IMR-90 (cell line): Measurements from ENCODE around the gene SDR39U1. TPM values are rescaled to one million over a fixed set of nuclear protein-coding genes. Genes with fewer than 3 reads are reported as not detected.

ENCODE experiments used
- ATAC-seq: fragments of 200-7000 bp; cut with Tn5 transposase; 2 replicates; pipeline ENCODE4 v1.9.1; 2020; ENCODE audit warnings: low read depth, mild to moderate bottlenecking, moderate library complexity
- BruUV-seq: library from RNA; stranded (reverse); fragments of 400-500 nt; replicated peaks from 2 replicates; lab custom pipeline; 2021; lab: Mats Ljungman, UMichigan
- CTCF ChIA-PET: fragments of 300-600 bp; formaldehyde crosslinking; extraction: SDS; loops from one replicate; lab custom pipeline; 2021; ENCODE audit warnings: antibody characterized with exemption; lab: Yijun Ruan, JAX
- POLR2A ChIA-PET: fragments of 300-600 bp; sonication (Branson Sonifier 250); formaldehyde crosslinking; loops from one replicate; lab custom pipeline; 2022; ENCODE audit warnings: antibody characterized with exemption; ENCODE audit not compliant: unreplicated experiment; lab: Charles Lee
- DNase-seq: peaks from one replicate; pipeline ENCODE4 v3.0.0; 2013
- H2AFZ ChIP-seq: replicated peaks from 2 replicates; pipeline ENCODE3; 2013; ENCODE audit warnings: low read length, mild to moderate bottlenecking; ENCODE audit not compliant: poor library complexity
- H2AK5ac ChIP-seq: 2 replicates; pipeline ENCODE4 v1.6.1; 2013; ENCODE audit warnings: low read depth, low read length, inconsistent platforms
- H2AK9ac ChIP-seq: replicated peaks from 2 replicates; pipeline ENCODE3; 2013; ENCODE audit warnings: mild to moderate bottlenecking, low read depth, low read length, moderate library complexity; ENCODE audit not compliant: poor library complexity
- H2BK120ac ChIP-seq: 2 replicates; pipeline ENCODE4 v1.6.1; 2013; ENCODE audit warnings: low read depth, low read length, inconsistent platforms
- H2BK15ac ChIP-seq: 3 replicates; pipeline ENCODE4 v1.6.1; 2013; ENCODE audit warnings: low read depth, low read length, inconsistent platforms
- H2BK20ac ChIP-seq: 2 replicates; pipeline ENCODE4 v1.6.1; 2013; ENCODE audit warnings: low read depth, mild to moderate bottlenecking, inconsistent platforms, low read length, moderate library complexity
- H2BK5ac ChIP-seq: 2 replicates; pipeline ENCODE4 v1.6.1; 2013; ENCODE audit warnings: mild to moderate bottlenecking, low read depth, low read length, inconsistent platforms; ENCODE audit not compliant: poor library complexity, severe bottlenecking
- H3K14ac ChIP-seq: replicated peaks from 2 replicates; pipeline ENCODE4 v1.6.1; 2013; ENCODE audit warnings: low read depth, low read length, inconsistent platforms
- H3K18ac ChIP-seq: 2 replicates; pipeline ENCODE4 v1.6.1; 2013; ENCODE audit warnings: low read depth, low read length, control low read depth
- H3K23ac ChIP-seq: 2 replicates; pipeline ENCODE4 v1.6.1; 2013; ENCODE audit warnings: low read depth, low read length, inconsistent platforms
- H3K27ac ChIP-seq: 2 replicates; pipeline ENCODE4 v1.5.1; 2013; ENCODE audit warnings: mild to moderate bottlenecking, control low read depth, low read length; ENCODE audit not compliant: insufficient read depth
- H3K27me3 ChIP-seq: 2 replicates; pipeline ENCODE4 v1.6.1; 2013; ENCODE audit warnings: low read length; ENCODE audit not compliant: control insufficient read depth, insufficient read depth
- H3K36me3 ChIP-seq: 2 replicates; pipeline ENCODE4 v1.6.1; 2013; ENCODE audit warnings: low read length, mixed read lengths; ENCODE audit not compliant: control insufficient read depth, insufficient read depth
- H3K4ac ChIP-seq: 2 replicates; pipeline ENCODE4 v1.6.1; 2013; ENCODE audit warnings: low read depth, low read length, inconsistent platforms
- H3K4me1 ChIP-seq: 2 replicates; pipeline ENCODE4 v1.6.1; 2013; ENCODE audit warnings: low read length, mixed read lengths; ENCODE audit not compliant: control insufficient read depth, insufficient read depth
- H3K4me2 ChIP-seq: 2 replicates; pipeline ENCODE4 v1.6.1; 2013; ENCODE audit warnings: low read depth, mild to moderate bottlenecking, control low read depth, low read length, moderate library complexity
- H3K4me3 ChIP-seq: 2 replicates; pipeline ENCODE4 v1.5.1; 2013; ENCODE audit warnings: low read depth, mild to moderate bottlenecking, control low read depth, low read length, moderate library complexity; ENCODE audit not compliant: insufficient read depth
- H3K56ac ChIP-seq: 2 replicates; pipeline ENCODE4 v1.6.1; 2013; ENCODE audit warnings: low read length, inconsistent platforms; ENCODE audit not compliant: insufficient read depth; ENCODE audit errors: extremely low read depth
- H3K79me1 ChIP-seq, 2 experiments: 2 replicates each; pipeline ENCODE4 v1.6.1; 2013; ENCODE audit warnings: low read length in 2 of 2, inconsistent platforms in 1 of 2, low read depth in 1 of 2
- H3K9ac ChIP-seq: 2 replicates; pipeline ENCODE4 v1.6.1; 2013; ENCODE audit warnings: low read depth, low read length, control low read depth
- H3K9me1 ChIP-seq: 2 replicates; pipeline ENCODE4 v1.6.1; 2013; ENCODE audit warnings: low read length, inconsistent platforms; ENCODE audit not compliant: insufficient read depth
- H3K9me3 ChIP-seq: 2 replicates; pipeline ENCODE4 v1.6.1; 2013; ENCODE audit warnings: low read length; ENCODE audit not compliant: control insufficient read depth, insufficient read depth
- H4K20me1 ChIP-seq: 2 replicates; pipeline ENCODE4 v1.6.1; 2013; ENCODE audit warnings: low read length, inconsistent platforms; ENCODE audit not compliant: insufficient read depth
- H4K5ac ChIP-seq: 2 replicates; pipeline ENCODE4 v1.6.1; 2013; ENCODE audit warnings: mild to moderate bottlenecking, low read depth, low read length, control low read depth
- H4K8ac ChIP-seq, 2 experiments: 2 replicates each; pipeline ENCODE4 v1.6.1; 2013; ENCODE audit warnings: low read depth in 2 of 2, low read length in 2 of 2, control low read depth in 1 of 2, inconsistent platforms in 1 of 2
- H4K91ac ChIP-seq: 2 replicates; pipeline ENCODE4 v1.6.1; 2013; ENCODE audit warnings: low read depth, low read length, inconsistent platforms; ENCODE audit not compliant: insufficient read depth
- BHLHE40 ChIP-seq: fragments of 150-350 bp; IDR thresholded peaks from 2 replicates; pipeline ENCODE4 v1.6.1; 2016; ENCODE audit warnings: mild to moderate bottlenecking, low read depth, low read length
- CEBPB ChIP-seq: IDR thresholded peaks from 2 replicates; pipeline ENCODE4 v1.6.1; 2012; ENCODE audit warnings: low read depth, low read length, improper control_type of control experiment
- CHD1 ChIP-seq: IDR thresholded peaks from 2 replicates; pipeline ENCODE4 v1.6.1; 2012; ENCODE audit warnings: low read depth, low read length, improper control_type of control experiment
- ELK1 ChIP-seq: fragments of 150-350 bp; IDR thresholded peaks from 2 replicates; pipeline ENCODE4 v1.6.1; 2016; ENCODE audit warnings: low read depth, mild to moderate bottlenecking, low read length, moderate library complexity, borderline replicate concordance
- FOS ChIP-seq: fragments of 150-350 bp; IDR thresholded peaks from 2 replicates; pipeline ENCODE4 v1.6.1; 2016; ENCODE audit warnings: low read depth, low read length
- MAFK ChIP-seq: IDR thresholded peaks from 2 replicates; pipeline ENCODE4 v1.6.1; 2012; ENCODE audit warnings: low read depth, low read length, improper control_type of control experiment
- MAZ ChIP-seq: IDR thresholded peaks from 2 replicates; pipeline ENCODE4 v1.6.1; 2012; ENCODE audit warnings: low read depth, mild to moderate bottlenecking, low read length, improper control_type of control experiment, moderate library complexity, borderline replicate concordance
- MXI1 ChIP-seq: IDR thresholded peaks from 2 replicates; pipeline ENCODE4 v1.6.1; 2012; ENCODE audit warnings: low read depth, mild to moderate bottlenecking, low read length, moderate library complexity, borderline replicate concordance
- NFE2L2 ChIP-seq: fragments of 150-350 bp; IDR thresholded peaks from 2 replicates; pipeline ENCODE4 v1.6.1; 2016; ENCODE audit warnings: low read depth, mild to moderate bottlenecking, low read length
- POLR2A ChIP-seq: IDR thresholded peaks from 2 replicates; pipeline ENCODE4 v1.6.1; 2012; ENCODE audit warnings: mild to moderate bottlenecking, low read depth, low read length
- RAD21 ChIP-seq: IDR thresholded peaks from 2 replicates; pipeline ENCODE4 v1.6.1; 2012; ENCODE audit warnings: low read length, improper control_type of control experiment
- RCOR1 ChIP-seq: IDR thresholded peaks from 2 replicates; pipeline ENCODE4 v1.6.1; 2012; ENCODE audit warnings: mild to moderate bottlenecking, low read length, improper control_type of control experiment; ENCODE audit not compliant: insufficient replicate concordance
- RFX5 ChIP-seq: IDR thresholded peaks from 2 replicates; pipeline ENCODE4 v1.8.0; 2012; ENCODE audit warnings: low read depth, mild to moderate bottlenecking, low read length, moderate library complexity
- SMC3 ChIP-seq: fragments of 150-350 bp; IDR thresholded peaks from 2 replicates; pipeline ENCODE4 v1.6.1; 2016; ENCODE audit warnings: low read depth, mild to moderate bottlenecking, antibody characterized with exemption, low read length, moderate library complexity
- USF2 ChIP-seq: fragments of 150-350 bp; IDR thresholded peaks from 2 replicates; pipeline ENCODE4 v1.6.1; 2017; ENCODE audit warnings: mild to moderate bottlenecking, antibody characterized with exemption, low read length, low read depth
- WGBS, 2 experiments: methylation state at CpG; one replicate each; pipeline versions ENCODE4 v1.1.5 to v1.1.7; 2013; ENCODE audit warnings: missing lambda C conversion rate in 2 of 2; ENCODE audit not compliant: insufficient read length in 1 of 2; ENCODE audit errors: extremely low coverage in 2 of 2; 5-methylcytosine and 5-hydroxymethylcytosine counted together
- dilution Hi-C: fragments of 300-500 bp; cut with HindIII; formaldehyde crosslinking; loops from one replicate; pipeline ENCODE4 v1.14.3; 2018; ENCODE audit warnings: low sequenced_read_pairs; ENCODE audit not compliant: unreplicated experiment
- in situ Hi-C: fragments of 300-500 bp; cut with MboI; formaldehyde crosslinking; loops from 3 replicates; pipeline ENCODE4 v1.14.3; 2019; ENCODE audit warnings: low sequenced_read_pairs, inconsistent platforms, mixed read lengths
- intact Hi-C: fragments of 100-400 bp; cut with micrococcal nuclease; formaldehyde crosslinking; loops from 2 replicates; pipeline ENCODE4 v1.10.0; 2022
- polyA plus RNA-seq, 3 experiments: library from polyadenylated mRNA; depleted of rRNA; stranded (reverse); fragments of >200 nt; gene quantifications; 2 replicates each; pipeline ENCODE4 v1.2.3, GENCODE V29; 2012; ENCODE audit warnings: low replicate concordance in 1 of 3
- total RNA-seq: library from RNA; depleted of rRNA; stranded (reverse); fragments of >200 nt; gene quantifications from 2 replicates; pipeline ENCODE4 v1.2.3, GENCODE V29; 2012
- TF ChIP-seq, protein P1 (sequence below): conservative IDR thresholded peaks from 2 replicates; pipeline ENCODE4 v1.5.1; 2012; ENCODE audit warnings: mild to moderate bottlenecking, low read depth, low read length, improper control_type of control experiment

Gene SDR39U1
- total and polyA plus RNA-seq, 2 of the 4 experiments (the other 2 are of a cell fraction), result 7.5 to 46.3 TPM

DNA sequence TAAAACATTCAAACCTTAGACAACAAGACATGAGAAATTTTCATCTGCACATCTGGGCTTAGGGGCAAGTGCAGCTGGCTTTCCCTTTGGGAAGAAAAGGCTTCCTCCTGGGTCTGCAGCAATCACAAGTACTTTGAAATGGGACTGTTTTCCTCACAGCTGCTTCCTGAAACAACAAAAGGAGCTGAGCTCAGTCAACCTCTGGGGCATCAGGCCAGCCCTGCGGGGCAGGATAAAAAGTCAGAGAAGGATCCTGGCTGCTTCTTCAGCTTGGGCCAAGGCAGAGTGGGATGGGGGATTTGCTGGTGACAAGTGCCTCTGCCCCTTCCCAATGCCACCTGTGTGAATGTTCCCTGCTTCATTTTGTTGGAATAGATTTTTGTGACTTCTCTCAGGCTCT, 16.2 kb upstream of the SDR39U1 start:
- in situ Hi-C loops (no loop called here), intact Hi-C loops (no loop called here), dilution Hi-C loops (no loop called here)
- WGBS, 2 experiments, result no CpG with 5 or more reads among the region's 1 CpG
- Histone ChIP-seq H2BK5ac (no peak overlapping the region), H3K18ac (no peak overlapping the region), H3K9me1 (no peaks in the 10 kb centered on the region), H3K27ac (no peak overlapping the region), H2AFZ (no peak overlapping the region), H4K8ac (no peak overlapping the region), H3K4me2 (no peak overlapping the region), H3K4me1 (no peaks in the 10 kb centered on the region), H3K79me1 (no peaks in the 10 kb centered on the region), H4K20me1 (no peaks in the 10 kb centered on the region), H3K9me3 (0 out of 2 replicates have a peak, but pooled peaks cover 2% of the 10 kb centered on the region), H2BK120ac (no peak overlapping the region), H3K23ac (no peak overlapping the region), H3K4ac (no peak overlapping the region), H4K91ac (no peak overlapping the region), H3K27me3 (no peaks in the 10 kb centered on the region), H2BK15ac (no peak overlapping the region), H4K5ac (no peak overlapping the region), H3K14ac (no peak overlapping the region), H2AK9ac (no peak overlapping the region), H3K36me3 (no peaks in the 10 kb centered on the region), H2BK20ac (no peak overlapping the region), H2AK5ac (no peak overlapping the region), H3K9ac (no peak overlapping the region), H3K56ac (no peak overlapping the region), H3K4me3 (no peak overlapping the region)
- POLR2A ChIA-PET, result no interaction called here
- ATAC-seq (no peak), DNase-seq (no peak)
- CTCF ChIA-PET, result no interaction called here
- TF ChIP-seq FOS (no peak), USF2 (no peak), MXI1 (no peak), ELK1 (no peak), NFE2L2 (no peak), MAFK (no peak), CHD1 (no peak), BHLHE40 (no peak), RCOR1 (no peak), SMC3 (no peak), CEBPB (no peak), POLR2A (no peak), RAD21 (no peak), RFX5 (no peak), MAZ (no peak)
- TF ChIP-seq, protein P1, sequence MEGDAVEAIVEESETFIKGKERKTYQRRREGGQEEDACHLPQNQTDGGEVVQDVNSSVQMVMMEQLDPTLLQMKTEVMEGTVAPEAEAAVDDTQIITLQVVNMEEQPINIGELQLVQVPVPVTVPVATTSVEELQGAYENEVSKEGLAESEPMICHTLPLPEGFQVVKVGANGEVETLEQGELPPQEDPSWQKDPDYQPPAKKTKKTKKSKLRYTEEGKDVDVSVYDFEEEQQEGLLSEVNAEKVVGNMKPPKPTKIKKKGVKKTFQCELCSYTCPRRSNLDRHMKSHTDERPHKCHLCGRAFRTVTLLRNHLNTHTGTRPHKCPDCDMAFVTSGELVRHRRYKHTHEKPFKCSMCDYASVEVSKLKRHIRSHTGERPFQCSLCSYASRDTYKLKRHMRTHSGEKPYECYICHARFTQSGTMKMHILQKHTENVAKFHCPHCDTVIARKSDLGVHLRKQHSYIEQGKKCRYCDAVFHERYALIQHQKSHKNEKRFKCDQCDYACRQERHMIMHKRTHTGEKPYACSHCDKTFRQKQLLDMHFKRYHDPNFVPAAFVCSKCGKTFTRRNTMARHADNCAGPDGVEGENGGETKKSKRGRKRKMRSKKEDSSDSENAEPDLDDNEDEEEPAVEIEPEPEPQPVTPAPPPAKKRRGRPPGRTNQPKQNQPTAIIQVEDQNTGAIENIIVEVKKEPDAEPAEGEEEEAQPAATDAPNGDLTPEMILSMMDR, result no peak
- no TSS peak for BruUV-seq
